ENCODE measurements around the gene KIF22.
"Not testable (repeated sequence)": the region's sequence is repeated elsewhere in the genome, so short reads cannot be mapped to it uniquely, and the experiment has no call there.

The KIF22 gene

DNA sequence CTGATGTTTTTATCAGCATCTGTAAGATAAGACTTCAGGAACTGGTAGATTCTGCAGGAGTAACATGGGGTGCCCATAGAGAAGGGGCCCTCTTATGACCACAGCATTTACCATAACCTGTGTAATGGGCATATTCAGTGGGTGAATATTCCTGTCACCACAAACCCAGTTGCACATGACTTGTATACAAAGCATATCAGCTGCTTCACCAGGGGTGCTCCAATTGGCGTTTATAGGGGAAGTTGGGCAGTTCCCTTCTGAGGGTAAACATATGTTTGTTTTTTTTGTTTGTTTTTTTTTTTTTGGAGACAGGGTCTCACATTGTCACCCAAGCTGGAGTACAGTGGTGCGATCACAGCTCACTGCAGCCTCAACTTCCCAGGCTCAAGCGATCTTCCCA, 24.0 kb upstream of the KIF22 start:
- DNase-seq (ENCODE audit: low read depth) = no peak

DNA sequence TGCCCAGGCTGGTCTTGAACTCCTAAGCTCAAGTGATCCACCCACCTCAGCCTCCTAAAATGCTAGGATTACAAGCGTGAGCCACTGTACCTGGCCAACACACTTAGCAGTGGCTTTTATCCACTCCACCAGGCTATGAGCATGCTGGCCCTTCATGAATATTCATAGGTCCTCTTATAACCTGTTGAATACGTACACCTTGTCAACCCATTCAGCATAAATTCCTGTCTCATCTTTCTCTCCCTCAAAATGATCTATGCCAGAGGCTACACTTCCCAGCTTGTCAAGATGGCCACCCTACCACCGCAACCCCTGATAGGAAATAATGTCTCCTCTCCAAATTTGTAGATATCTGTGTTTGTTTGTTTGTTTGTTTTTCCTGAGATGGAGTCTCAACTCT, 23.5 kb upstream of the KIF22 start:
- no peak for DNase-seq (ENCODE audit: low read depth)

DNA sequence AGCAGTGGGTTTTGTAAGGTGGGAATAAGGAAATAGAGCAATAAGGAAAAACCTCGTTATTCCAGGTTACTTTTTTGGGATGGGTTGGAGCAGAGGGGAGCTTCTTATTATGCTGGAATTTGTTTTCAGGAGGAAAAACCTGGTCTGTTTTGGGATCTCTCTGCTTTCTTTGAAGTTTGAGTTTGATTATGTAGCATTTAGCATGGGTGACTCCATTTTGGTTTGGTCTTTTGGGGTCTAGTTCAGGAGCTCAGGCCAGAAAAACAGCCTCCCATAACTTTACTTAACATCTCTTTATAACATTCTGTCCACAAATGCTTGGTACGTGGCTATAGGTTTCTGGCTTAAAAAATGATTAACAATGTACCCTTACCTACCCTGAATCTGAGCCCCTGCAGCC, 21.0 kb upstream of the KIF22 start:
- DNase-seq (ENCODE audit: low read depth) = no peak

DNA sequence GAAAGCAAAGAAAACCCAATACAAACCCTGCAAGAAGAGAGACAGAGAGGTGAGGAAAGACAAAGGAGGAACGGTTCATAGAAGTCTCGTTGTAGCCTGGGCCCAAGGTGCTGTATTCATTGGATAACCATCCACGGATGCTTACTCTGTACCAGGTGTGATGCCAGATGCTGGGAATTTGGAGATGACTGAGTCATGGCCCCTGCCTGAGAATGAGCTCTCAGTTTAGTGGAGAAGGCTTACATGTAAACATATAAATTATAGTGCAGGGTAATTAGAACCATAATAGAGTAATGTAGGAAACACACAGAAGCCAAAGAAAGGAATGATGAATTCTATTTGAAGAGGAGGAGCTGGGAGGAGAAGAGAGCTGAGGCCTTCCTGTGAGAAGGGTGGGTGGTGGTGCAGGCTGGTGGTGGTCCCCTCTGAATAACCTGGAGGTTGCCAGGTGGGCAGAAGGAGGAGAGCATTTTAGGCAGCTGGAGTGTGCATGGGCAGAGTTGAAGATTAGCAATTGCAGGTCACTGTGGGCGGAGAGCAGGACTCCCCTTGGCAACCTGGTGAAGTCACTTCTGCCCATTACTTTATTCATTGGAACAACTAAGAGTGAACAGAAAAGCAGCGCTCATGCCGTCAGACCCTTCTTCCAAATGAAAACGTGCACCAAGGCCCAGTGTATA, 20.2 kb upstream of the KIF22 start:
- no peak for DNase-seq (ENCODE audit: low read depth)

DNA sequence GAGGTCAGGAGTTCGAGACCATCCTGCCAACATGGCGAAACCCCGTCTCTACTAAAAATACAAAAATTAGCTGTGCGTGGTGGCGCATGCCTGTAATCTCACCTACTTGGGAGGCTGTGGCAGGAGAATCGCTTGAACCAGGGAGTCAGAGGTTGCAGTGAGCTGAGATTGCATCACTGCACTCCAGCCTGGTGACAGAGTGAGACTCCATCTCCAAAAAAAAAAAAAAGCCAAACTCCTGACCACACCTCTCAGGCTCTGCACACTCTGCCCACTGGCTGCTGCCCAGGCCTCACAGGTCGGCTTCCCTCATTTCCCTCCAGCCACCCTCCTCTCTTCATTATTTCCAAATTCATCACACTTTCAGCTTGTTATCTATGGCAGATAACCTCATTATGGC, 18.2 kb upstream of the KIF22 start:
- not testable (repeated sequence) for DNase-seq (ENCODE audit: low read depth)

DNA sequence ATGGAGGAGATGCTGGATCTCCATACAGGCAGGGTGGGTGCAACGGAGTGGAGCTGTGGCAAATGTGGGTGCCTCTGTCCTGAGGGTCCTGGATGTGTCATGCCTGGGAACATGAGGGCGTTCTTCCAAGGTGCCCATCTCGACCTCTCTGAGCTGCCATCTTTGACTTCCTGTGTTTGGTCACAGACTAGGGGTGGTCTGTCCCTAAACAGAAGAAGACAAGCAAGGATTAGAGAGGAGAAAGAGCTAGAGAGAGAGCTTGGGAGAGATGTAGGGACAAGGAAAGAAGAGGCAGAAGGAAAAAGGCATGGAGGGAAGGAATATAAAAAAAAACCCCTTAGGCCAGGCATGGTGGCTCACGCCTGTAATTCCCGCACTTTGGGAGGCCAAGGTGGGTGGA, 15.8 kb upstream of the KIF22 start:
- no peak for DNase-seq (ENCODE audit: low read depth)

DNA sequence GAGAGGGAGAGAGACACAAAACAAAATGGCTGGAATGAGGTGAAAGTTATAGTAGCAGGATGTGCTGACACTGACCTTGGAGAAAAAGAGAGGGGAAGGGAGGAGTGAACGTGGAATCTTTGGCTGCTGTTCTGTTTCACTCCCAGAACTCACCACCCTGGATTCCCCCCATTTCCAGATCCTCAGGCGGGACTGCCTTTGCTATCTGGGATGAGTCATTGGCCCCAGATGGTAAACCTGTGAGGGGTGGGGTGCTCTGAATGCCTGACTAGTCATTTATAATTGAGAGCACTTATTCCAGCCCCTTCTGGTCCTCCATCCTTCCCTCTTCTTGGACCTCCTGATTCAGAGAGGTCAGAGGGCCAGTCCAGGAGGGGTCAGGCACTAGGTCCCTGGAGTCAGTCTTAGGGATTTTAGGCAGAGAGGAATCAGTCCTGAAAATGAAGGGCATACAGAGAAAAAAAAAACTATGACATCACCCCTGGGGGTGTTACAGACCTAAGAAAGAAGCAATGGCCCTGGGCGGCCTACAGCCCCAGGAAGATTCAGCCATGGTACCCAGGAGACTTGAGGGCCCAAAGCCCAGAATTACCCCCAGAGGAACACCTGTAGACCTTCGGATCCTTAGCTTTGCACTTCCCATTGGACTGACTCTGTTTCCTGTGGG, 14.7 kb upstream of the KIF22 start:
- DNase-seq (ENCODE audit: low read depth) = no peak

DNA sequence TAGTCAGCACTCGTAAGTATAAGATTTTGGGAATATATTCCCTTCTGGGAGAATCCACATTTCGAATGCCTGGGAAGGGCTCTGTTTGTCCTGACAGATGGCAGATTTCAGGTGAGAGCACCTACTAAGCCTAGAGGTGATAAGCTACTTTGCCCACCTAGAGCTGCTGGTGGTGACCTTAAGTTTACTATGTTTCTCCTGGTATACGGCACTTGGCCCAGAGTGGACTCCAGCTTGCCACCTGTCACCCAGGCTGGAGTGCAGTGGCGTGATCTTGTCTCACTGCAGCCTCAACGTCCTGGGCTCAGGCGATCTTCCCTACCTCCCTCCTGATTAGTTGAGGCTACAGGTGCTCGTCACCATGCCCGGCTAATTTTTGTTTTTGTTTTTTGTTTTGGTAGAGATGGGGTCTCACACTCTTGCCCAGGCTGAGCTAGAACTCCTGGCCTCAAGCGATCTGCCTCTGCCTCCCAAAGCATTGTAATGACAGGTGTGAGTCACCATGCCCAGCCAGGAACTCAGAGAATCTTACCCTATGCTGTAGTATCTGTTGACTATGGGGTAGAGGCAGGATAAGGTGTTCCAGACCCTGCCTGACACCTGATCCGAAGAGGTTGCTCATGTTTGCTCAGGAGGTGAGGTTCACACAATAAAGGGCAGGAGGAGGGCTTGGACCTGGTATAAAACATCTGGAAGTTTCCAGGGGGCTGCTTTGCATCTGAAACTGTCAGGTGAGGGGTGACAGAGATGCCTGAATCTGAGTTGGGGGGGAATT, 12.8 kb upstream of the KIF22 start, which contains the start of gene ZG16:
ZG16 (plus strand) TSS at position 681 of the 775 bp plus-strand sequence. CDS start 1,011 bp downstream, outside the sequence.
- DNase-seq (ENCODE audit: low read depth) = no peak

DNA sequence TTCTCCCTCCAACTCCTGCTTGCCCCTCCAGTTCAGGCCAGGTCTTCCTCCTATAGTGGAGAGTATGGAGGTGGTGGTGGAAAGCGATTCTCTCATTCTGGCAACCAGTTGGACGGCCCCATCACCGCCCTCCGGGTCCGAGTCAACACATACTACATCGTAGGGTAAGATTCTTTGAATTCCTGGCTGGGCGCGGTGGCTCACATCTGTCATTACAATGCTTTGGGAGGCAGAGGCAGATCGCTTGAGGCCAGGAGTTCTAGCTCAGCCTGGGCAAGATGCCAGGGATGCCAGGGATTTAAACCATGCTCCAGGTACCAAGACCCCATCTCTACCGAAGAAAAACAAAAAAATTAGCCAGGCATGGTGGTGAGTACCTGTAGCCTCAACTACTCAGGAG, 11.1 kb upstream of the KIF22 start:
- no peak for DNase-seq (ENCODE audit: low read depth)

DNA sequence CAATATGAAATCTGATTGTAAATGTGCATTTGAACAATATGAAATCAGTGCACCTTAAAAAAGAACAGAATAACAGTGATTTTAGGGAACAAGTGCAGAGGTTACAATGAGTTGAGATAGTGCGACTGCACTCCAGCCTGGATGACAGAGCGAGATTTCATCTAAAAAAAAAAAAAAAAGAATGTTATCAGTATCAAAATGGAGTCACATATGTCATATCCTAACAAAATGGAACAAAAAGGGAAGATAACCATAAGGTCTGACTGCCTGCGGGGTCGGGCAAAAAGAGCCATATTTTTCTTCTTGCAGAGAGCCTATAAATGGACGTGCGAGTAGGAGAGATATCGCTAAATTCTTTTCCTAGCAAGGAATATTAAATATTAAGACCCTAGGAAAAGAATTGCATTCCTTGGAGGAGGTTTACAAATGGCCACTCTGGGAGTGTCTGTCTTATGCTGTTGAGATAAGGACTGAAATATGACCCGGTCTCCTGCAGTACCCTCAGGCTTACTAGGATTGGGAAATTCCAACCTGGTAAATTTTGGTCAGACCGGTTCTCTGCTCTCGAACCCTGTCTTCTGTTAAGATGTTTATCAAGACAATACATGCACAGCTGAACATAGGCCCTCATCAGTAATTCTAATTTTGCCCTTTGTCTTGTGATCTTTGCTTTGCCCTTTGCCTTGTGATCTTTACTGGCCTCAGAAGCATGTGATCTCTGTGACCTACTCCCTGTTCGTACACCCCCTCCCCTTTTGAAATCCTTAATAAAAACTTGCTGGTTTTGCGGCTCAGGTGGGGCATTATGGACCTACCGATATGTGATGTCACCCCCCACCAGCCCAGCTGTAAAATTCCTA, 7.2 kb upstream of the KIF22 start:
- not testable (repeated sequence) for DNase-seq (ENCODE audit: low read depth)

DNA sequence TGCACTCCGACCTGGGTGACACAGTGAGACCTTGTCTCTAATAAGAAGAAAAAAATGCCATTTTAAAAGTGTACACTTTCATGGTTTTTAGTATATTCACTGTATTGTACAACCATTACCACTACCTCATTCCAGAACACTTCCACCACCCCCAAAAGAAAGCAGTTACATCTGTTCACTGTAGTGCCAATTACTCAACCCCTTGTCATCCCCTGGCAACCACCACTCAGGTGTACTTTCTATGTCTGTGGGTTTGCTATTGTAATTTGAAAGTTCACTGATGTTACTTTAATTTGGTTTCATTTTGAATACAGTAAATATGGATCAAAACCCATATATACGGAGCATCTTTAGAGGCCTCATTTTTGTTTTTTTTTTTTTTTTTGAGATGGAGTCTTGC, 6.4 kb upstream of the KIF22 start:
- no peak for DNase-seq (ENCODE audit: low read depth)

DNA sequence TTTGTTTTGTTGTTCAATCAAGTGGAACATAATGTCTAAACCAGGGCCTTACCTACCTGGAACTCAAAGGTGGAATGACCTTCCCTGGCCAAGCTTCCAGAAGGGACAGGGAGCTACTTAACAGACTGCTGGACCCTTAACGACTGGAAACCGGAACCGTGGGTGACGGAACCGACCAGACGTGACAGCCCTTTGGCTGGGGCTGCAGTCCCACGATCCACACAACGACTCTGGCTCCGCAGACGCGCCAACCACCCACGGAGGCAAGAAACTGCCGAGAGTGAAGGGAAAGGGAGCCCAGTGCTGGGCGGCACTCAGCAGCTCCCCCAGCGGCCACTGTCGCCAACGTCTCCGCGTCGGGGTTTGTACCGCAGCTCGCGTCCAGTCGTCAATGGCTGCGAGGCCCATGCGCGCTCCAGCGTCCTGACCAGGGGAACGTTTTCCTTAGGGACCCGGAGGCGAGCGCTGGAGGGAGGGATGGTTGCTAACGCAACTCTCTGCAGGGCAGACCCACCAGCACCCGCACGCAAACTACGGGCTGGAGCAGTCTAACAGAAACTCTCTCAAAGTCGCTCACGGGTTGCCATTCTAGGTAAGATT, 5.5 kb upstream of the KIF22 start:
- no peak for DNase-seq (ENCODE audit: low read depth)

DNA sequence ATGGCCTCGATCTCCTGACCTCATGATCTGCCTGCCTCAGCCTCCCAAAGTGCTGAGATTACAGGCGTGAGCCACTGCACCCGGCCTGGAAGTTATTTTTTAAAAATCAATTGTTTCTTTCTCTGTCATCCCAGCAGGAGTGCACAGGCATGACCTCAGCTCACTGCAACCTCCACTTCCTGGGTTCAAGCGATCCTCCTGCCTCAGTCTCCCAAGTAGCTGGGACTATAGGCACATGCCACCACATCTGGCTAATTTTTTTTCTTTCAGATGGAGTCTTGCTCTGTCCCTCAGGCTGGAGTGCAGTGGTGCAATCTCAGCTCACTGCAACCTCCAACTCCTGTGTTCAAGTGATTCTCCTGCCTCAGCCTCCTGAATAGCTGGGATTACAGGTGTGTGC, 3.4 kb upstream of the KIF22 start:
- DNase-seq (ENCODE audit: low read depth) = not testable (repeated sequence)

DNA sequence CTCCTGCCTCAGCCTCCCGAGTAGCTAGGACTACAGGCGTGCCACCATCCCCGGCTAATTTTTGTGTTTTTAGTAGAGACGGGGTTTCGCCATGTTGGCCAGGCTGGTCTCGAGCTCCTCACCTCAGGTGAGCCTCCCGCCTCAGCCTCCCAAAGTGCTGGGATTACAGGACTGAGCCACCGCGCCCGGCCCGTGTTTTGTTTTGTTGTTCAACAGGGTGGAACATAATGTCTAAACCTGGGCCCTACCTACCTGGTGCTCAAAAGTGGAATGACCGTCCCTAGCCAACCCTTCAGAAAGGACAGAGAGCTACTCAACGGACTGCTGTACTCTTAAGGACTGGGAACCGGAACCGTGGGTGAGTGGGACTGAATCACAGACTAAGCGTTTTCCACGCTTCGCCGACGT, 772 bp upstream of the KIF22 start:
- DNase-seq (ENCODE audit: low read depth) = no peak

DNA sequence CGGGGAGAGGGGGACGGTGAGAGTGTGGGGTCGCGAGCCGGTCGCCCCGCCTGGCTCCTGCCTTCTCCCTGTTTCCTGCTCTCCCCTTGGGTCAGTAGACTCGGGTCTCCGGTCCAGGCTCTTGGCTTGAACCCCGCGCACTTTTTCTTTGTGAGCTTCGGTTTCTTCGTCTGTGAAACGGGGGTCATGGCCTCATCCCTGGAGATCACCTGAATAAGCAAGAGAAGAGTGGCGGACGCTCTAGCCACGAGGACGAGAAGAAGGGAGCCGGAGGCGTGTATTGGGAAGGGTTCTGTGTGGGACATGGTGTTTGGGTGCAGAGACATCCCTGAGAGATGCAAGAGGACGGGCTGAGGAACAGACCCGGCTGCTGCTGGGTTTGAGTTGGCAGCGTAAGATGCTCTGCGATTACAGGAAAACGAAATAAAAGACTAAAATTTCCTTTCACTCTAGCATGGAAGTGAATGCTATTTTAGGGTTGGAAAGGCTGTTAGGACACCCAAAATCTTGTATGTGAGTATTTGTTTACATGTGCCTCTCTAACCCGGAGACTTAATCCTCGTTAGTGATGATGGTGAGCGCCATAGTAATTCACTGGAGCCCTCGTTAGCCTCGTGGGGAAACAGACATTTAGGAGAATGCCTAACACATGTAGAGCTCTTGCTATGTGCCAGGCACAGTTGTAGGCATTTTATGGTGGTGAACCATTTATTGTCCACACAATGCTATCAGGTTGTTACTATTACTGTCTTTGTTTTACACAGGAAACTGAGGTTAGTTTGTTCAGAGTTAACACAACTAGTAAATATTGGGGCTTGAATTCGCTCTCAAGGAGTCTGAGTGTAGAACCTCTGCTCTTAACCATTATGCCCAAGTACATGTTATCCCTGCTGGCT, 646 bp downstream of the KIF22 start:
- DNase-seq (ENCODE audit: low read depth) = no peak

DNA sequence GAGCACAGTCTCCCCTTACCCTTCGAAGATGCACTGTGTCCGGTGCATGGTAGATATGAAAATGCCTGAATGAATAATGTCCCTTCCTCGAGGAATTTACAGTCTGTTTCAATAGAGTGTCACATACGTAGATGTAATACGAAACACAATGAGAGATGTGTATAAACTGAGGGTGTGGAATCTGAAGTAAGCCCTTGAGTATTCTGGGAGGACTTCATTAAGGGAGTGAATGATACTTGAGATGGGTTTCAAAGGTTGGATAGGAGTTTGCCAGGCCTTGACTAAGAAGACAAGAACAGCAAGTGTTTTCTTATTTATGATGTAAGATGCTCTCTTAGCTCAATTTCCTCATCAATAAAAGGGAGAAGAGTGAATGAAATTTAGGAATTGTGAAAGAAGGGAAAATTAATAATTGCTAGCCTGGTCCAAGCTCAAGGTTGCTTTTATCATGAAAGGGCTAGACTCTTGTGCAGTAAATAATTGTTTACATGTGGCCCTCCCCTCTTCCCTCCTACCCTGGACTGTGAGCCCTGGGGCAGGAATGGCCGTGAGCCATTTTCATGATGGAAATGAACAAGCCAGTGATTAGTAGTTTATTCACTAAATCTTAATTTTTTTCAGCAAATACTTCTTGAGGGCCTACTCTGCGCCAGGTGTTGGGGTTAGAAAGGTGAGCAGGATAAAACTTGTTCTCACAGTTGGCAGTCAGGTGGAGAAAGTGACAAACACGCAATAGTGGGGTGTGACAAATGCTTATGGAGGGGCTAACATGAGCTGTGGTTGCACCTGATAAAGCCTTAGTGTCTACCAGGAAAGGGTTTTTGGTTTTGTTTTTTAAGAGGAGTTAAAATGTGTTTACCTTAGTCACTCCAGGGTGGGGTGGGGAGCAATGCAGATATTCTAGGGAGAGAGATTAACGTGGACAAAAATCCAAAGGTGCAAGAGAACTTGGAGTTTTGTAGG, 1.6 kb downstream of the KIF22 start:
- no peak for DNase-seq (ENCODE audit: low read depth)

DNA sequence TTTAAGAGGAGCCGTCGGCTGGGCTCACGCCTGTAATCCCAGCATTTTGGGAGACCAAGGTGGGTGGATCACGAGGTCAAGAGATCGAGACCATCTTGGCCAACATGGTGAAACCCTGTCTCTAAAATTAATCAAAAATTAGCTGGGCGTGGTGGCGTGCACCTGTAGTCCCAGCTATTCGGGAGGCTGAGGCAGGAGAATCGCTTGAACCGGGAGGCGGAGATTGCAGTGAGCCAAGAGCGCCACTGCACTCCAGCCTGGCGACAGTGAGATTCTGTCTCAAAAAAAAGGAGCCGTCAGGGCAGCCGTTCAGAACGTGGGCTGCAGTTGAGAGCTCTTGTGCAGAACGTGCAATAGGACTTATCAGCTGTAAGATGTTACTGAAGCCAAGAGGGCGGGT, 2.6 kb downstream of the KIF22 start:
- not testable (repeated sequence) for DNase-seq (ENCODE audit: low read depth)

DNA sequence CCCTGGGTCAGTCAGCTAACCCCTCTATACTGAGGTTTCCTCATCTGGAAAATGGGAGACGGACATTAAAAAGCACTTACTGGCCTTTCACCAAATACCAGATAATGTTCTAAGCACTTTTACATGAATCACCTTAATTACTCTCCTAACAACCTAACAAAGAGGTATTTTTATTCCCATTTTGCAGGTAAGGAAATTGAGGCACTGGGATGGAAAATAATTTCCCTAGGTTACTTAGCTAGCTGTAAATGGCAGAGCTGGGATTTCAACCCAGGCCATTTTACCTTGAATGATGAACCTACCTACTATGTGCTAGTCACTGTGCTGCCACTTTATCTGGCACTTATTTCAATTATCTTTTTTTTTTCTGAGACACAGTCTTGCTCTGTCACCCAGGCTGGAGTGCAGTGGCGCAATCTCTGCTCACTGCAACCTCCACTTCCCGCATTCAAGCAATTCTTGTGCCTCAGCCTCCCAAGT, 3.7 kb downstream of the KIF22 start:
- no peak for DNase-seq (ENCODE audit: low read depth)

DNA sequence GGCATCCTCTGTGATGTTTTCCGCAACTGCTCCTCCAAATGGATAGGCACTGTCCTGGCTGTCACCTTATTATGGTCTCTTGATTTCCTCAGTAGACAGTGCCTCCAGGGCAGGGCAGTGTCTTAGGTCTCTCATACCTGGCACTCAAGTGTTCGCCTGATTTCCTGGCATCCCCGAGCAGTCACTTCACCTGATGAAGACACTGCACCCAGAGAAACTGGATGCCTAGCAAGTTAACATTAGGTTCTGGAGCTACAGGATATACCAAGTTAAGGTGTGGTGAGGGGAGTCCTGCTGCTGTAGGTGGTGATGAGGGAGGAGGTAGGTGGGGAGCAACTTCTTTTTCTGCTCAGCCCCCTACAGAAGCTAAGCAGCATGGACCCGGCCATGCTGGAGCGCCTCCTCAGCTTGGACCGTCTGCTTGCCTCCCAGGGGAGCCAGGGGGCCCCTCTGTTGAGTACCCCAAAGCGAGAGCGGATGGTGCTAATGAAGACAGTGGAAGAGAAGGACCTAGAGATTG, 11.9 kb downstream of the KIF22 start:
- DNase-seq (ENCODE audit: low read depth) = no peak

Measured in HS-27A (cell line).